ENCODE data around the gene SGIP1.

The SGIP1 gene

DNA sequence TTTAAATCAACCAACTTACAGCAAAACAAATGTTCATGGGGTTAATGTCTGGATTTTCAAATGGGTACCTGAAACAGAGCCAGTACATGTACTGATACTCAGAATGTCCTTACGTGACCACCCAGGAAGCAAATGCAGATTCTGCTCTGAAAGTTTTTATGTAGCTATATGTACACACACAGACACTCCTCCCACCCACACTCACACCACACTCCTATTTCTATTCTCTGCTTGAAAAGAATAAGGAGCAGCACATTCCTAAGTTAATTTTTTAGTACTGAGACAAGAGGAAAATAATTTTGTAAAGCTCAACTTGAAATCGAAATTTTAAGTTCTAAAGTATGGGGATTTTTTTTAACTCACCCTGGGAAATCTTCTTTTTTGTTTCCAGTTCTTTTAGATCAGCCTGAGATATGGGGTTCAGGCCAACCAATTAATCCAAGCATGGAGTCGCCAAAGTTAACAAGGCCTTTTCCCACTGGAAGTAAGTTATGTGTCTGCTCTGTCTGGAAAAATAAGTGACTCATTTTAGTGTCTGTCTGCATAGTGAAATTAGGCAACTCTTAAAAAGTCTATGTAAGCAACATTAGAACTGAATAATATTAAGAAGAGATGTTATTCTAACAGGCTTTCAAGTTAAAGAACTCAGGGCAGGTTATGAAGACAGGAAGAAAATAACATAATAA, 142.8 kb downstream of the SGIP1 start:
- DNase-seq (ENCODE audit: extremely low read depth in 1 of 2, low read depth in 1 of 2): no peak

DNA sequence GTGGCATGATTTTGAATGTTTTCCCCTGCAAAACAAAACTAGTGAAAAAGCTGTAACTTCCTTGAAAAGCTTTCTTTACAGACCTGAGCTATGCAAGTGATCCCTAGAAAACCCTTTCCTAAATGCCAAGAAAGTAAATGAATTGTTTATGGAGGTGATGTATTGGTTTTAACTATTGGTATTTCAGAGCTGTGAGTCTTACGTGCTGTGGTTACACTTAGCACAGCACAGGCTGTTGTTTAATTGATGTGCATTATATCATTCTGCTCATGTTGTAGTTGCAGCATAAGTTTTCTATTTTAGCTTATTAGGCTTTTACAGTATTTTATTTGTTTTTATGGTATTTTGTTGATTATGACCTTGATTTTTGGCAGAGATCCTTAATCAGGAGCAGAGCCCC, 144.2 kb downstream of the SGIP1 start:
- no peak for DNase-seq (ENCODE audit: extremely low read depth in 1 of 2, low read depth in 1 of 2)

DNA sequence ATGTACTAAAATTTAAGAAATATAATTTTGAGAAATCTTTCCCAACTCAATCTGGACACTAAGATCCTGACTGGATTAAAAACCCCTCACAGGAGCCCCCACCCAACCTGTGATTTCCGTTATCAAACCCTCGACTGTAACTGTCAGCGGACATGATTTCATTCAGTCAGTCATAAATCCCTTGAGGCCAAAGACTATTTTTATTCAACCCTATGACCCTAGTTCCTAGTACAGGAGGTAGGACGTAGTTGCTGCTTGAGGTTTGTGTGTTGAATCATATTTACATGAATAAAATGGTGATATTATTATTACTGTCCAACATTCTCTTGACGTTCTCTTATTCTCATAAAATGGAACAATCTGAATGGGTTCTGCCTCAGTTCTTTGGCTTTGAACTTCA, 145.2 kb downstream of the SGIP1 start:
- no peak for DNase-seq (ENCODE audit: extremely low read depth in 1 of 2, low read depth in 1 of 2)

DNA sequence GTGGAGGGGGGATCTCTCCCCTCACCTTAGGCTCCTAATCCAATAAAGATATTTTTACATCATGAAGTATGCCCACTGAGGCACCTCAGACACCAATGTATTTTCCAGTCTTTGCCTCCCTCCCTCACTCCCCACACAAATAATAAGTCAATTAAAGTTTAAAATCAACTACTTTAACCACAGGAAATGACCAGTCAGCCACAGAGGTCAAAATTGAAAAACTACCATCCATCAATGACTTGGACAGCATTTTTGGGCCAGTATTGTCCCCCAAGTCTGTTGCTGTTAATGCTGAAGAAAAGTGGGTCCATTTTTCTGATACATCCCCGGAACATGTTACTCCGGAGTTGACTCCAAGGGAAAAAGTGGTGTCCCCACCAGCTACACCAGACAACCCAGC, 147.7 kb downstream of the SGIP1 start:
- no peak for DNase-seq (ENCODE audit: extremely low read depth in 1 of 2, low read depth in 1 of 2)

DNA sequence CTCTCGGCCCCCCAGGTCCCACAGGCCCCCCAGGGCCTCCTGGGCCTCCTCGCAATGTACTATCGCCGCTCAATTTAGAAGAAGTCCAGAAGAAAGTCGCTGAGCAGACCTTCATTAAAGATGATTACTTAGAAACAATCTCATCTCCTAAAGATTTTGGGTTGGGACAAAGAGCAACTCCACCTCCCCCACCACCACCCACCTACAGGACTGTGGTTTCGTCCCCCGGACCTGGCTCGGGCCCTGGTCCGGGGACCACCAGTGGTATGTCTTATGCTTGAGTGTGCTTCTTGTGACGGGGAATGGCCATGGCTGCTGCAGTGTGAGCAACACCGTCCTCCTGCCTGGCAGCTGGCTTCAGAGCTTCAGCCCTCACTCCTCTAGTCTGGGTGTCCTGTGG, 148.2 kb downstream of the SGIP1 start:
- no peak for DNase-seq (ENCODE audit: extremely low read depth in 1 of 2, low read depth in 1 of 2)

DNA sequence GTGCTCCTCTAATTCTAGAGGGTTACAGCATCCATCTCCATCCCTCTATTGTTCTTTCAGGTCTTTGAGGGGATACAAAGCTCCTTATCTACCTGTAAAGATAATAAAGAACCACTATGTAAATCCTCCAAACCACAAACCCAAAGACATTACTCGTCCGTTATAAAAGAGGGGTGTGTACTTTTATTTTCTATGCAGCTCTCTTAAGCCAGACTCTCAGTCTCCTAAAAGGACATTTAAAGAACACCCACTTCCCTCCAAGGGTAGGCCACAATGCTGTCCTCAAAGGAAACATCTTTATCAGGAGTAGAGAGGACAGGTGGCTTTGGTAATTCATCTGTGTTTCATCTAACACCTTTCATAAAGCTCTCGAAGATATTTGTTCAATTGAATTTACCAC, 150.4 kb downstream of the SGIP1 start:
- no peak for DNase-seq (ENCODE audit: extremely low read depth in 1 of 2, low read depth in 1 of 2)

DNA sequence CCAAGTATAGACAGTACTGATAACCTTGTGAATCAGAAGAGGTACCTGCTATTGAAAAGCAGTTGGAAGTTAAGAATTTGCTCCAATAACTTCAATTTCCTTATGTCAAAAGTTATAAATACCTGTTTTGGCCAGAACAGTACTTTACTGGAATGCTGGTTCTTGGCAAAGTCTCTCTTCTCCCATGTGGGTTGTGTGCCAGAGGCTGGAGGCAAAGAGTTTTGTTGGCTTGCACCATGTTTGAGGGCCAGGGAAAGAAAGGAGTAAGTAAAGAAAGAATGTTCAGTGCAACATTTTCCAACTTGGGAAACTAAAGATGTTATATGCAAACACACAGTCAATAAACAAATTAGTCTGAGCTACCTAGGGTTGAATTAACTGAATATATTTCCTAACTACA, 151.3 kb downstream of the SGIP1 start:
- DNase-seq (ENCODE audit: extremely low read depth in 1 of 2, low read depth in 1 of 2): no peak

DNA sequence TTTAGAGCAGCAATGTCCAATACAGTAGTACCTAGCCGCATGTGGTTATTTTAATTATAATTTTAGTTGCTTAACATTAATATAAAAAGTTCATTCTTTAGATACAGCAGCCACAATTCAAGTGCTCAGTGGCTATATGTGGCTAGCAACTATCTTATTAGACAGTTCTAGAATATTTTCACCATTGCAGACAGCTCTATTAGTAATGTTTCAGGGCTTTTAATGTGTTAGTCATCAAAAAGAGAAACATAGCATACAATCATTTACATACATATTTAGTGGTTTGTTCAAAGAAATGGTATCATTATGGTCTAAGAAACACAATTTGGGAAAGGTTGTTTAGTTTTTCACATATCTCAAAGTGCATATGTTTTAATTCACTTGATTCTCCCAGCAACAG, 151.7 kb downstream of the SGIP1 start:
- no peak for DNase-seq (ENCODE audit: extremely low read depth in 1 of 2, low read depth in 1 of 2)

DNA sequence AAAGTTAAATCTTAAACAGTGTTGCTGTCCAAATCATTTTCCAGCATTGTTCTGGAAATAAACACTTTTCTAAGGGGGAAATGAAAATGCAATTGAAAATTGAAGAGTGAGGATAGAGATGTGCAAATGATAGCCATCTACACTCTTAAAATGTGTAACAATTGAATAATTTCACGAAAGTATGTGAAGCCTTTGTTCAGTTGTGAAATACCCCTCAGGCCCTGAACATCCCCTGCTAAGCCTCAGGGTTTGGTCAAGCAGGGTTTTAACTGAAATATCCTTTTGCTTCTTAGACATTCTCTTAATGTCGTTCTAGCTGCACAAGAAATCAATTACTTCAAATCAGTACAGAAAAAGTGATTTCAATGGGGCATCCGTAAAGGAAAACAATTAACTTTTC, 152.5 kb downstream of the SGIP1 start:
- no peak for DNase-seq (ENCODE audit: extremely low read depth in 1 of 2, low read depth in 1 of 2)

DNA sequence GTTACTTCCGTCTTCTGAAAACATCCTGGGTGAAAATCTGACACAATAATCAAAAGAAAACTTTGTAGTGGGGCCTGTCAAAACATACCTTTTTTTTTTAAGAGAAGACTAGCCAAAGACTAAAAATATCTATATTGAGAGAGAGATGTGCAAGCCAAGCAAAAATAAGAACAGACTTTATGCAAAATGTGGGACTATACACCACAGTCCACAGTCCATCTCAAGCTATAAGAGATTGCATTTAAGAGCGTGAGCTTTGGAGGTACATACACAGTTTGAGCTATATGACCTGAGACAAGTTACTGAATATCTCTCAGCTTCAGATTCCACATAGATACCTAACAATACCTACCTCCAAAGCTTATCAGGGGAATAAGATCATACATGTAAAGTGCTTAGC, 153.4 kb downstream of the SGIP1 start:
- DNase-seq (ENCODE audit: extremely low read depth in 1 of 2, low read depth in 1 of 2): no peak

DNA sequence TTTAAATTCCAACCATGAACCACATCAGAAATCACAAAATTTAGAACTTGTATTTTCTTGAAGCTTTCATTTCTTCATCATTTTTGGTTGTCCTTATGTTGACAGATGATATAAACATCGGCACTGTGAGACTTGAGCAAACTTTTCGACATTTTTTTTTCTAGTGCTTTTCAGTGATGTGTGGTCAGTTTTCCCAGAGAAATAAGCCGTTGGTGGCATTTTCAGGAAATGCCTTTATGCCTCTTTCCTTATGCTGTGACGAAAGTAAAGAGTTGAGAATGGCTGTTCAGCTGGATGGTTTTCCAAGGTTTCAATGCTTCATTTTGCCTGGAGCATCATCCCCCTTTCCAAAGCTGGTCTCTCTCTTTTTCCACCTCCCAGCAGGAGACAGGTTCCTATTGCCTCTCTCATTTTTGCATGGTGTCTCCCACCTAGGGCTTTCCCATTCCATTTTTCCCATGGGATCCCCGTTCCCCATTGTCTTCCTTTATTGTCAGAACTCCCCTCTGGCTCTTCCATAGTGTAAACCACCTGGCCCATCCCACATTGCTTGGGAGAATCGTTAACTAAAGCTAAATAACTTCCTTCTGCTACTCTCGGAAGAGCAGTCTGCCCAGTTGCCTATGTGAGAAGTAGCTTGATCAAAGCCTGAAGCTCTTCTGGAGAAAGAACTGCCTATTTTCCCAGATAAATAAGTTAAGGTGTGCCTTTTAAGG, 156.9 kb downstream of the SGIP1 start:
- DNase-seq (ENCODE audit: extremely low read depth in 1 of 2, low read depth in 1 of 2): no peak

DNA sequence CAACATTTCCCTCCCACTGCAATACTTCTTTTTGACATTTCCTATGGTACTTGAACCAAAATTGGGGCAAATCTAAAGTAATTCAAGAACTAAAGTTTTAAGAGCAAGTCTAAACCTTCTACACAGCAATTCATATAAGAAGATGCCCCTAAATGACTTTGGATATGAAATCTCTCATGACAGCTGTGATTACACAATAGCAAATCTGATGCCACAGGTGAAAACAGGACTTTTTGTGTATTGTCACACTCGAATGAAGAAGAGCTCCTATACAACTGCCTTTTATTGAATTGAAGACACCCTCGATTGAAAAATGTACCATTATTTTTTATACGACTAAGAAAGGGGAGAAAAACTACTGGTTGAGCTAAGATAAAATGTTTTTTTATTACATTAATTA, 158.7 kb downstream of the SGIP1 start:
- DNase-seq (ENCODE audit: extremely low read depth in 1 of 2, low read depth in 1 of 2): no peak

DNA sequence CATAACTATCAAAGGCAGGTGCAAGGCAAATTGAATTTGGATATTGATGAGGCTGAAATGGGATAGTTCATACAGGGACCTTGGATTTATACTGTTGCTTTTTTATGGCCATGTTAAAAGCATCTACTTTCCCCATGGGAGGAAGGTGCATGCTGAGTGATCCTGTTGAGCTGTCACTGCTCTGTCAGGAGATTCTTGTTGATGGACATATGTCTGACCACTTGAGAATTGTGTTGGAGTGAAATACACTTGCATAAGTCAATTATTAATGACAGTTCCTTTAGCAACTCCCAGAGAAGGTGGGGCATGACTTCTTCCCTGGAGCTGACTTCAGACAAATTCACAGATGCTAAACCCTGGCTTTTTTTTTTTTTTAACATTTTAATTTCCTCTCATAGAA, 159.9 kb downstream of the SGIP1 start:
- DNase-seq (ENCODE audit: extremely low read depth in 1 of 2, low read depth in 1 of 2): no peak

DNA sequence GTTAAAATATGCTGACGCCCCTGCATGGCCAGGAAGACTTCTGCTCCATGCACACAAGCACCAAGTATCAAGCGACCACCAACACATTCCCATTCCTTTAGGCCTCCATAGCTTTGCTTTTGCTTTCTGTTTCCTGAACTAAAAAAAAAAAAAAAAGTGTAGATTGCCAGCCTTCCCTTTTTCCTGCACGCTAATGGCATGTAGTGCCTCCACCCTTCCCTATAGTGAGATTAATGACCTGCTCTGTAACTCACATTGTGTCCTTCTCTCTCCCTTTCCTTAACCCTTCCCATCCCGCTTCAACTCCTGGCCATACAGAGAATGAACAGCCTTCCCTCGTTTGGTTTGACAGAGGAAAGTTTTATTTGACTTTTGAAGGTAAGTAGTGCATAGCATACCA, 161.2 kb downstream of the SGIP1 start:
- DNase-seq (ENCODE audit: extremely low read depth in 1 of 2, low read depth in 1 of 2): no peak

DNA sequence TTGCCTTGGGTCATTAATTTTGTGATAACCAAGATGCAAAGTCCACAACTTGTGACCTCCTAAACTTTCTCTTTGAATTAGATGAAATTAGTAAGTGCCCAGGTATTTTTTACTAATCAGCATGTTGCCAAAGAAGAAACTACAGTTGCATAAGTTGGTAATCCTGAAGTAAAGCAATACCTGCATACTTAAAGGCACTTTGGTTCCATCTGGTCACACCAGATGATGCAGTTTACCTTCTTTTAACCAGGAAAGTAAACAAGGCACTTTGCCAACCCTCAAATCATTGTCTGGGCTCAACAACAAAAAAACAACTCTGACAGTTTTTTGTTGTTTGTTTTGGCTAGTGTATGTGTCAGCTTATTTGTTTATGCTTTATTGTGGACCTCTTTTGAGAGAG, 162.8 kb downstream of the SGIP1 start:
- DNase-seq (ENCODE audit: extremely low read depth in 1 of 2, low read depth in 1 of 2): no peak

DNA sequence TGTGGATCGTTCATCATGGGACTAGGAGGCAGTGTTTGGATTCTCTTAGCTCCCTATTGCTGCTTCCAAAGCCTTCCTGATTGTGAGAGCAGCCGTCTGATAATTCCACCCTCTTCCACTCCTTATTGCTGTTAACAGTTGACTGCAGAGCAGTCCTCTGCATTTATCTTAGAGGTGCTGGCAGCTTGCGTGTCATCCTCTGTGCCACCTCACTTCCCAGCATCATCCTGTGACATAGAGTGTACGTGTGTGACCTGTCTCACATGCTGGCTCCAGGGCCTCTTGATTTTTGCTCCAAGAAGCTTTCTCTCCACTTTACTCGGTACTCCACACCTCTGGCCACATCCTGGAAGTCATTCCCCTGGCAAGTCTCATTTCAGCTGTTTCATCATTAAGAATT, 165.3 kb downstream of the SGIP1 start:
- DNase-seq (ENCODE audit: extremely low read depth in 1 of 2, low read depth in 1 of 2): no peak

DNA sequence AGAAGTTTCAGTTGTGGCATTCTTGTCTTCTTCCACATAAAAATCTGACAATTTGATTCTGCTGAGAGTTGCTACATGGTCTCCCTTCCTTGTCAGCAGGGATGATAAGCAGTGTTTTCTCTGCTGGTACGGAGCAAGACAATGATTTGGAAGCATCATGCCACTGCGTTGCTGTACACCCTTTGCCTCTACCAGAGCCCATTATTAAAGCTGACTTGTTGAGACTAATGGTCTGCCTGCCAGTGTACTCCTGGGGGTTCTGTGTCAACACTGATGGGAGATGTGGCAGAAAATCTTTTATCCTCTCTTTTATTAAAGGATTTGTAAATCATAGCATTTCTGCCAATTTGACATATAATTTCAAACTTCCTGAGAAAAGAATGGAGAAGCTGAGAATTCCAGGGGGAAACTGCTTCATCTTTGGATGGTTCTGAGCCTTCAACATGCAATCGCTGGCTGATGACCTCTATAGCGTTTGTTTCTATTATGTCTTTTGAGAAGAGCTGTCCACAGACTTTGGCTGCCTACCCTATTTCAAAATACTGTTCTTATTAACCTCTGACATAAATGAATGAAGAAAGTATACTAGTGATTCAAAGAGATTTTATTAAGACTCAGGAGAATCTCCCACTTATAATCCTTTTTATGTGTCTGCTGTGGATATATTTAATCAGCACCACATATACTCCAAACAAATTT, 170.4 kb downstream of the SGIP1 start:
- DNase-seq (ENCODE audit: extremely low read depth in 1 of 2, low read depth in 1 of 2): no peak

DNA sequence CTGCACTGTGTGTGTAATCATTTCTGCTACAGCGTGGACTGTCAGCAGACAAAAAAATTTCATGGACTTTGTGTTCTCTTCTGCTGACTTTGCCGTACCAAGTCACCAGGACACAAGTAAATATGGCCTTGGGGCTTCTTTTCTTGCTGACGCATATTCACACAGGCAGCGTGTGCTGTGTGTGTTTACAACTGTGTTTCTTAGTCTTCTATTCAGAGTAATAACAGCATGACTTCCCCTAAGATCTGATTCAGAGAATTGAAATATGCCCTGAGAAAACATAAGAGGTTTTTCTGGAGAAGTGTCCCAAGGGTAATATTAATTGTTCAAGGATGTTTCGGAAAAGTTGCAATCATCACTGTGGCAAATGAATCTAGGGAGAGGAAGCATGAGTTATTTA, 171.2 kb downstream of the SGIP1 start:
- DNase-seq (ENCODE audit: extremely low read depth in 1 of 2, low read depth in 1 of 2): no peak

DNA sequence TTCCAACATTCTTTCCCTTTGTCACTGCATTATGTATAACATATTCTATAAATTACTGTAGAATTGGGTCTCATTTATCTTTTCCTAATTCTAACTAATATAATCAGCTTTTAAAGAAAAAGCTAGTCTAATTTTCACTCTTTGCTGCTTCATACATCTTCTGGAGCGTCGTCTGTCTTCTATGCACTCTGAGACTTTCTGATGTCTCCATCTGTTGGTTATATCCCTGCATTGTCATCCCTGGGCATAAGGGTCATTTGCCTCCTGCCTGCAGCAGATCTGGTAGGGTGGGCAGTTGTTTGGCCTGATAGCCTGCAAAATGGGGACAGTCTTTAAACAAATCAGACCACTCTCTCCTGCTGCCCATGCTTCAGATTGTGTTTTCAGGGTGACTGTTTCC, 177.5 kb downstream of the SGIP1 start:
- DNase-seq (ENCODE audit: extremely low read depth in 1 of 2, low read depth in 1 of 2): no peak

DNA sequence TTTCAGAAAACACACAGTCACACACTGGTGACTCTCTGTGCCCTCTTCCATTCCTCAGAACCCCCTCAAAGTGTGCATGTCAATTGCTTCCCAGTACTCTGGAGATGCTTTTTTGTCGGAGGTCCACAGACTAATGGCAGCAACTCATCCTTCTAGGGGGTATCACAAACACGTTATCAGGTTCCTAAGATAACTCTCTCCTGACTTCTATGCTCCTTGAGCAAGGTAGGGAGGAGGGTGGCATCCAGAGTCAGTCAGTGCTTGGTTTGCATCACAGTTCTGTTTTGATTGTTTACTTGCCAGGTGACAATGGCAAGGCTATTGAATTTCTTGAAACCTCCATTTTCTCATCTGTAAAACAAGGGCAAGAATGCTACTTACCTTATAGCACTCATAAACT, 178.9 kb downstream of the SGIP1 start:
- DNase-seq (ENCODE audit: extremely low read depth in 1 of 2, low read depth in 1 of 2): no peak

DNA sequence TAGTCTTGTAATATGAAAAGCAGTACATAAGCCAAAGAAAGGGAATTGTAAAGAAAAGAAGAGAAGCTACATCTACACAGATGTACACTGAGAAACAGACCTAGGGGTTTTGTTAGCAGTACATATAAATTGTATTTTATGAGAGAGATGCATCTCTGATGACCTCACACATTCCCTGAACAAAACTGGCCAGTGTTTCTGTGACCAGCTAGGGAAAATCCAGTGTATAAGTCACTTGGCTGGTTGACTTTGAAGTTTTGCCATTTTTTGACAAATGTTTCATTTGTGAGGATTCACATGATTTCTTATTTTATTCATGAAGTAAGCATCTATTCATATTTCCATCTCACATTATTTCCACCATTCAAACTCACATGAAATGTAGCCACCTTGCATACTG, 190.0 kb downstream of the SGIP1 start:
- no peak for DNase-seq (ENCODE audit: extremely low read depth in 1 of 2, low read depth in 1 of 2)
